ENCODE data around the gene RO60.

The RO60 gene

GRCh38 chr1:193108471-193108870 is 49.1 kb downstream of the RO60 start:
- DNase-seq (ENCODE audit: low read depth), result no peak
